HepG2 (cell line): ENCODE results near the gene ARHGAP12. TPM values are rescaled to one million over a fixed set of nuclear protein-coding genes. Genes with fewer than 3 reads are reported as not detected.
A peak's percentile ranks its signal among the peaks of the same experiment; 100 is the strongest.

ENCODE experiments used
- ATF2 ChIP-seq: sonication (generic); formaldehyde crosslinking; IDR thresholded peaks from 2 replicates; pipeline ENCODE4 v1.4.0; 2020; ENCODE audit warnings: missing genetic modification reagents
- CREB1 ChIP-seq, 2 experiments: fragments of 450-650 bp in 1 of 2; IDR thresholded peaks; 2 replicates each; pipeline ENCODE4 v1.6.1; 2016 to 2017; ENCODE audit warnings: control low read depth in 1 of 2, mild to moderate bottlenecking in 1 of 2, missing compliant biosample characterization in 1 of 2, missing genetic modification characterization in 1 of 2
- ELF3 ChIP-seq: IDR thresholded peaks from 2 replicates; pipeline ENCODE4 v1.6.1; 2016; ENCODE audit warnings: missing genetic modification reagents, missing compliant biosample characterization
- HMG20A ChIP-seq: IDR thresholded peaks from 2 replicates; pipeline ENCODE4 v1.6.1; 2016; ENCODE audit warnings: borderline replicate concordance
- HNF4G ChIP-seq, 2 experiments: sonication (generic) in 1 of 2; formaldehyde crosslinking in 1 of 2; IDR thresholded peaks; 2 replicates each; pipeline versions ENCODE4 v1.4.0 to v1.6.1; 2011 to 2020; ENCODE audit warnings: borderline replicate concordance in 2 of 2, low read depth in 2 of 2, mild to moderate bottlenecking in 2 of 2, low read length in 1 of 2, missing genetic modification reagents in 1 of 2, moderate library complexity in 1 of 2
- HOMEZ ChIP-seq: IDR thresholded peaks from 2 replicates; pipeline ENCODE4 v1.6.1; 2016; ENCODE audit warnings: low read depth
- JDP2 ChIP-seq: sonication (generic); formaldehyde crosslinking; IDR thresholded peaks from 2 replicates; pipeline ENCODE4 v1.8.1; 2022; ENCODE audit warnings: missing genetic modification reagents, borderline replicate concordance
- MED8 ChIP-seq: sonication (generic); formaldehyde crosslinking; IDR thresholded peaks from 2 replicates; pipeline ENCODE4 v1.8.1; 2023; ENCODE audit warnings: mild to moderate bottlenecking, missing genetic modification reagents; ENCODE audit not compliant: insufficient replicate concordance
- NR0B2 ChIP-seq: sonication (generic); formaldehyde crosslinking; IDR thresholded peaks from 2 replicates; pipeline ENCODE4 v1.4.0; 2020; ENCODE audit warnings: mild to moderate bottlenecking, missing genetic modification reagents
- NR2F1 ChIP-seq, 2 experiments: fragments of 450-650 bp in 1 of 2; formaldehyde crosslinking in 1 of 2; IDR thresholded peaks; 2 replicates each; pipeline versions ENCODE4 v1.5.0 to v1.6.1; 2016 to 2020; ENCODE audit warnings: mild to moderate bottlenecking in 1 of 2, missing compliant biosample characterization in 1 of 2, missing genetic modification reagents in 1 of 2, moderate library complexity in 1 of 2
- REXO4 ChIP-seq: sonication (generic); formaldehyde crosslinking; IDR thresholded peaks from 2 replicates; pipeline ENCODE4 v1.8.0; 2022; ENCODE audit warnings: missing genetic modification reagents, mild to moderate bottlenecking, borderline replicate concordance
- STAG1 ChIP-seq: sonication (generic); formaldehyde crosslinking; IDR thresholded peaks from 2 replicates; pipeline ENCODE4 v1.4.0; 2020; ENCODE audit warnings: missing genetic modification reagents
- TBX2 ChIP-seq: sonication (generic); formaldehyde crosslinking; IDR thresholded peaks from 2 replicates; pipeline ENCODE4 v1.5.0; 2020; ENCODE audit warnings: missing genetic modification reagents, mild to moderate bottlenecking, borderline replicate concordance
- ZGPAT ChIP-seq: IDR thresholded peaks from 2 replicates; pipeline ENCODE4 v1.6.1; 2016; ENCODE audit warnings: mild to moderate bottlenecking
- ZNF34 ChIP-seq: sonication (generic); formaldehyde crosslinking; IDR thresholded peaks from 2 replicates; pipeline ENCODE4 v1.4.0; 2020; ENCODE audit warnings: mild to moderate bottlenecking, missing genetic modification reagents, borderline replicate concordance
- ZNF446 ChIP-seq: sonication (generic); formaldehyde crosslinking; IDR thresholded peaks from 2 replicates; pipeline ENCODE4 v1.5.0; 2020; ENCODE audit warnings: mild to moderate bottlenecking, missing genetic modification reagents
- ZNF451 ChIP-seq: sonication (generic); formaldehyde crosslinking; IDR thresholded peaks from 2 replicates; pipeline ENCODE4 v1.5.0; 2020; ENCODE audit warnings: mild to moderate bottlenecking, missing genetic modification reagents
- ZNF780A ChIP-seq: sonication (generic); formaldehyde crosslinking; IDR thresholded peaks from 2 replicates; pipeline ENCODE4 v1.8.0; 2022; ENCODE audit warnings: mild to moderate bottlenecking, missing genetic modification reagents, moderate library complexity
- polyA plus RNA-seq, 8 experiments: library from polyadenylated mRNA; depleted of rRNA in 3 of 8; stranded (reverse) in 7 of 8; unstranded in 1 of 8; fragments of >200 nt; fragmentation: Illumina TruSeq in 4 of 8; extraction: Trizol in 4 of 8; gene quantifications; 2 replicates each; pipeline versions ENCODE4 v1.2.1 to v1.2.3, GENCODE V29; 2011 to 2016; ENCODE audit warnings: low read depth in 4 of 8, missing spikeins in 1 of 8, mixed read lengths in 1 of 8; ENCODE audit not compliant: insufficient read depth in 1 of 8
- total RNA-seq, 5 experiments: library from RNA; depleted of rRNA; stranded (reverse); fragments of >200 nt; fragmentation: Illumina TruSeq; extraction: Trizol; gene quantifications; 2 replicates each; pipeline ENCODE4 v1.2.3, GENCODE V29; 2016; ENCODE audit warnings: low read depth in 1 of 5
- TF ChIP-seq, protein P1 (sequence below): sonication (generic); formaldehyde crosslinking; IDR thresholded peaks from 2 replicates; pipeline ENCODE4 v1.5.0; 2020; ENCODE audit warnings: missing genetic modification reagents

ARHGAP12 gene
- total and polyA plus RNA-seq, 2 of the 13 experiments (the other 11 are each of a cell fraction or from before 2014, with no cell fraction given), result 25.0 to 54.6 TPM

DNA sequence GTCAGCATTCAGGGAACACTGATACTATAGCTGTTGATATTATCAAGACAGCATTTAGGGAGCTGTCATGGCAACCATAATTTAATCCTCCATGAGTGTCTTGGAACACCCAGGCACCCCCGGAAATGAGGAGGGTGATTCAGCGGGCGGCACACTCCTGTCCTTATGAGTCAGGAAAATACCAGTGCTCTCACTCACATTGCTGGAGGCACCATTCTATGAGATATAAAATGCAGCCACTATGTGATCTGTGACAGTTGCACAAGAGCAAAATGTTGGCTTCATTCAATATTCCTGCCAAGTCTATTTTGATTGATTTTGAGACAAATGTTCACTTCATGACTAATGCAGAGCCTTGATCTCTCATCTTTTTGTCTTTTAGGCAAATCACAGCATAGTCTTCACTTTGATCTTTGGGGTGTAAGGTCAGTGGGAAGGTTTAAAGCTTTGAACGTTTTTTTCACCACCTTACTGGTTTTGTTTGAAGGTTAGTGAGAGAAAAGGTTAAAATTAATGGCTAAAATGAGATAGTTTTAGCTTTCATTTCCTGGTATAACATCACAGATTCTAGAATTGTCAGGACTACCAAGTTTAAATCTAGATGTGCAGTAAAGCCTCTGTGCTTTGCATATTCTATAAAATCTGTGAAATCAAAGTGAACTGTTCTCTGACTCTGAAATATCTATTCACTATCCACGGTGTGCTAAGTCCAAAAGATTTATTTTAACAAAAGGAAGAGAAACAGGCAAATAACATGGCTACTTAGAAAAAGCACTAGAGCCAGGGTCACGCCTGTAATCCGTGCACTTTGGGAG is 12.4 kb upstream of the ARHGAP12 start (continued):
- TF ChIP-seq CREB1 (IDR thresholded peaks at IDR 0.05) (no peak), CREB1 (CRISPR knock-in tag; IDR thresholded peaks at IDR 0.05) (peak; percentile 83), HMG20A (CRISPR knock-in tag) (peak; percentile 94; the same call in 1 of the 2 replicates), ZGPAT (CRISPR knock-in tag) (0 out of 2 replicates have a peak, but pooled peaks have one; percentile 48), ZNF780A (no peak), MED8 (CRISPR knock-in tag) (peak; percentile 49), ZNF451 (CRISPR knock-in tag) (no peak), ATF2 (CRISPR knock-in tag) (0 out of 2 replicates have a peak, but pooled peaks have one; percentile 21), JDP2 (no peak), NR0B2 (CRISPR knock-in tag) (no peak), ELF3 (CRISPR knock-in tag) (peak; percentile 85), STAG1 (CRISPR knock-in tag) (0 out of 2 replicates have a peak, but pooled peaks have one; percentile 7), REXO4 (CRISPR knock-in tag) (no peak), HOMEZ (CRISPR knock-in tag) (peak; percentile 61; the same call in 1 of the 2 replicates), ZNF446 (CRISPR knock-in tag) (no peak), HNF4G (IDR thresholded peaks at IDR 0.05; ENCODE audit: borderline replicate concordance, low read depth, low read length) (peak; percentile 74; the same call in 1 of the 2 replicates), HNF4G (CRISPR knock-in tag; IDR thresholded peaks at IDR 0.05; ENCODE audit: borderline replicate concordance, low read depth) (no peak), ZNF34 (CRISPR knock-in tag) (no peak), NR2F1 (CRISPR knock-in tag; IDR thresholded peaks at IDR 0.05) (peak; percentile 83 to 98), TBX2 (CRISPR knock-in tag) (0 out of 2 replicates have a peak, but pooled peaks have one; percentile 55)
- TF ChIP-seq, protein P1, sequence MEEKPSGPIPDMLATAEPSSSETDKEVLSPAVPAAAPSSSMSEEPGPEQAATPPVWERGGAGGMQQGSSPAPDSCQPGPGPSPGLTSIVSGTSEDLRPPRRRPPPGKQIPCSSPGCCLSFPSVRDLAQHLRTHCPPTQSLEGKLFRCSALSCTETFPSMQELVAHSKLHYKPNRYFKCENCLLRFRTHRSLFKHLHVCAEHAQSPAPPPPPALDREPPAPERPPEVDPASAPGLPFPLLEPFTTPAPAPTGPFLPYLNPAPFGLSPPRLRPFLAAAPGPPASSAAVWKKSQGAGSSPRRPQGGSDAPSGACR (CRISPR knock-in tag), result 0 out of 2 replicates have a peak, but pooled peaks have one; percentile 12
